ENCODE results near the gene FGF18.
A peak's percentile ranks its signal among the peaks of the same experiment; 100 is the strongest.

The FGF18 gene

GRCh38 chr5:171429543-171429910, 10.1 kb downstream of the FGF18 start:
- no peaks in the 10 kb centered on the region for H3K27me3 ChIP-seq (ENCODE audit: control insufficient read depth in 3 of 3, insufficient read depth in 3 of 3, low read depth in 1 of 3, low read length in 3 of 3)
- no peaks in the 10 kb centered on the region for H3K36me3 ChIP-seq (replicated peaks in 1 of 2; ENCODE audit: control insufficient read depth in 2 of 2, insufficient read depth in 2 of 2, low read length in 2 of 2)
- no peaks in the 10 kb centered on the region for H3K79me1 ChIP-seq (ENCODE audit: low read depth, low read length)
- H3K4me1 ChIP-seq (ENCODE audit: control insufficient read depth in 2 of 2, insufficient read depth in 1 of 2, low read depth in 1 of 2, low read length in 2 of 2), result peaks cover 8 to 15% of the 10 kb centered on the region in 2 donors
- H3K23ac ChIP-seq (ENCODE audit: low read depth, low read length, poor library complexity), result no peak overlapping the region
- DNase-seq (ENCODE audit: low spot score), result no peak
- H2BK5ac ChIP-seq (ENCODE audit: low read length), result no peak overlapping the region
- H4K8ac ChIP-seq (ENCODE audit: low read depth, low read length), result no peak overlapping the region
- no peak overlapping the region for H2BK120ac ChIP-seq (ENCODE audit: low read depth, low read length)
- H2AFZ ChIP-seq (ENCODE audit: low read length), result no peak overlapping the region
- H3K14ac ChIP-seq (ENCODE audit: low read length), result no peak overlapping the region
- no peak overlapping the region for H3K4ac ChIP-seq (ENCODE audit: low read length)
- H2BK12ac ChIP-seq (ENCODE audit: low read length), result no peak overlapping the region
- no peaks in the 10 kb centered on the region for H3K9me3 ChIP-seq (replicated peaks in 1 of 2; ENCODE audit: control insufficient read depth in 2 of 2, insufficient read depth in 1 of 2, low read depth in 1 of 2, low read length in 2 of 2)
- peak overlapping the region; percentile 70 for H2BK15ac ChIP-seq (ENCODE audit: low read length)
- H2AK5ac ChIP-seq (ENCODE audit: low read depth, low read length), result peak overlapping the region; percentile 57
- no CpG with 5 or more reads among the region's 4 CpGs for WGBS, 2 donors (ENCODE audit: extremely low coverage in 2 of 2, insufficient read length in 2 of 2, insufficient replicate concordance in 1 of 2)
- H3K4me2 ChIP-seq (ENCODE audit: insufficient read depth, low read length, poor library complexity, severe bottlenecking), result no peak overlapping the region
- no peak overlapping the region for H3K9ac ChIP-seq (ENCODE audit: low read depth, low read length, poor library complexity)
- H4K91ac ChIP-seq (ENCODE audit: low read depth, low read length, poor library complexity), result no peak overlapping the region
- peak overlapping the region; percentile 81 for H3K18ac ChIP-seq (ENCODE audit: low read length)
- H3K27ac ChIP-seq (replicated peaks; ENCODE audit: low read length), result no peak overlapping the region
- no peak overlapping the region for H3K4me3 ChIP-seq (ENCODE audit: low read length in 2 of 2)

- no peak overlapping the region for H2AK5ac ChIP-seq (ENCODE audit: low read depth, low read length)
- DNase-seq (ENCODE audit: low spot score), result no peak
- H2BK12ac ChIP-seq (ENCODE audit: low read length), result no peak overlapping the region
- H3K9ac ChIP-seq (ENCODE audit: low read depth, low read length, poor library complexity), result no peak overlapping the region
- no peak overlapping the region for H4K91ac ChIP-seq (ENCODE audit: low read depth, low read length, poor library complexity)
- H2BK15ac ChIP-seq (ENCODE audit: low read length), result no peak overlapping the region
- no peak overlapping the region for H3K4me3 ChIP-seq (ENCODE audit: low read length in 2 of 2)
- no peaks in the 10 kb centered on the region for H3K36me3 ChIP-seq (replicated peaks in 1 of 2; ENCODE audit: control insufficient read depth in 2 of 2, insufficient read depth in 2 of 2, low read length in 2 of 2)
- H2AFZ ChIP-seq (ENCODE audit: low read length), result no peak overlapping the region
- no peak overlapping the region for H4K8ac ChIP-seq (ENCODE audit: low read depth, low read length)
- no peak overlapping the region for H3K14ac ChIP-seq (ENCODE audit: low read length)
- no peak overlapping the region for H2BK5ac ChIP-seq (ENCODE audit: low read length)
- H3K4me2 ChIP-seq (ENCODE audit: insufficient read depth, low read length, poor library complexity, severe bottlenecking), result no peak overlapping the region
- no peaks in the 10 kb centered on the region for H3K27me3 ChIP-seq (ENCODE audit: control insufficient read depth in 3 of 3, insufficient read depth in 3 of 3, low read depth in 1 of 3, low read length in 3 of 3)
- peaks cover 8 to 12% of the 10 kb centered on the region in 2 donors for H3K4me1 ChIP-seq (ENCODE audit: control insufficient read depth in 2 of 2, insufficient read depth in 1 of 2, low read depth in 1 of 2, low read length in 2 of 2)
- no peak overlapping the region for H3K23ac ChIP-seq (ENCODE audit: low read depth, low read length, poor library complexity)
- no peaks in the 10 kb centered on the region for H3K79me1 ChIP-seq (ENCODE audit: low read depth, low read length)
- no peaks in the 10 kb centered on the region for H3K9me3 ChIP-seq (replicated peaks in 1 of 2; ENCODE audit: control insufficient read depth in 2 of 2, insufficient read depth in 1 of 2, low read depth in 1 of 2, low read length in 2 of 2)
- H3K4ac ChIP-seq (ENCODE audit: low read length), result no peak overlapping the region
- peak overlapping the region; percentile 39 for H3K18ac ChIP-seq (ENCODE audit: low read length)
- no peak overlapping the region for H3K27ac ChIP-seq (replicated peaks; ENCODE audit: low read length)
- no peak overlapping the region for H2BK120ac ChIP-seq (ENCODE audit: low read depth, low read length)
- WGBS, 2 donors (ENCODE audit: extremely low coverage in 2 of 2, insufficient read length in 2 of 2, insufficient replicate concordance in 1 of 2), result no CpG with 5 or more reads among the region's 7 CpGs
Observed at GRCh38 chr5:171431251-171431777, 11.9 kb downstream of the FGF18 start.

GRCh38 chr5:171432076-171432475, 12.6 kb downstream of the FGF18 start:
- Histone ChIP-seq H2AFZ (ENCODE audit: low read length) (no peak overlapping the region), H4K8ac (ENCODE audit: low read depth, low read length) (no peak overlapping the region), H2BK120ac (ENCODE audit: low read depth, low read length) (no peak overlapping the region), H3K14ac (ENCODE audit: low read length) (no peak overlapping the region), H3K9me3 (replicated peaks in 1 of 2; ENCODE audit: control insufficient read depth in 2 of 2, insufficient read depth in 1 of 2, low read depth in 1 of 2, low read length in 2 of 2) (no peaks in the 10 kb centered on the region), H3K36me3 (replicated peaks in 1 of 2; ENCODE audit: control insufficient read depth in 2 of 2, insufficient read depth in 2 of 2, low read length in 2 of 2) (no peaks in the 10 kb centered on the region), H2AK5ac (ENCODE audit: low read depth, low read length) (no peak overlapping the region), H4K91ac (ENCODE audit: low read depth, low read length, poor library complexity) (no peak overlapping the region), H3K27ac (replicated peaks; ENCODE audit: low read length) (no peak overlapping the region), H2BK12ac (ENCODE audit: low read length) (no peak overlapping the region), H3K23ac (ENCODE audit: low read depth, low read length, poor library complexity) (no peak overlapping the region), H3K27me3 (ENCODE audit: control insufficient read depth in 3 of 3, insufficient read depth in 3 of 3, low read depth in 1 of 3, low read length in 3 of 3) (no peaks in the 10 kb centered on the region), H2BK15ac (ENCODE audit: low read length) (no peak overlapping the region), H3K4ac (ENCODE audit: low read length) (no peak overlapping the region), H3K9ac (ENCODE audit: low read depth, low read length, poor library complexity) (no peak overlapping the region), H3K4me2 (ENCODE audit: insufficient read depth, low read length, poor library complexity, severe bottlenecking) (no peak overlapping the region), H3K18ac (ENCODE audit: low read length) (no peak overlapping the region), H3K79me1 (ENCODE audit: low read depth, low read length) (no peaks in the 10 kb centered on the region), H2BK5ac (ENCODE audit: low read length) (no peak overlapping the region), H3K4me3 (ENCODE audit: low read length in 2 of 2) (no peak overlapping the region), H3K4me1 (ENCODE audit: control insufficient read depth in 2 of 2, insufficient read depth in 1 of 2, low read depth in 1 of 2, low read length in 2 of 2) (peaks cover 8 to 12% of the 10 kb centered on the region in 2 donors)
- no peak for DNase-seq (ENCODE audit: low spot score)
- WGBS, 2 donors (ENCODE audit: extremely low coverage in 2 of 2, insufficient read length in 2 of 2, insufficient replicate concordance in 1 of 2), result no CpG with 5 or more reads among the region's 8 CpGs

GRCh38 chr5:171432583-171433351, 13.3 kb downstream of the FGF18 start:
- no peak overlapping the region for H4K8ac ChIP-seq (ENCODE audit: low read depth, low read length)
- no peak overlapping the region for H2BK15ac ChIP-seq (ENCODE audit: low read length)
- H2BK5ac ChIP-seq (ENCODE audit: low read length), result no peak overlapping the region
- no peak overlapping the region for H4K91ac ChIP-seq (ENCODE audit: low read depth, low read length, poor library complexity)
- H3K36me3 ChIP-seq (replicated peaks in 1 of 2; ENCODE audit: control insufficient read depth in 2 of 2, insufficient read depth in 2 of 2, low read length in 2 of 2), result no peaks in the 10 kb centered on the region
- no peak overlapping the region for H3K4me2 ChIP-seq (ENCODE audit: insufficient read depth, low read length, poor library complexity, severe bottlenecking)
- H3K14ac ChIP-seq (ENCODE audit: low read length), result no peak overlapping the region
- no peak overlapping the region for H3K18ac ChIP-seq (ENCODE audit: low read length)
- H3K27me3 ChIP-seq (ENCODE audit: control insufficient read depth in 3 of 3, insufficient read depth in 3 of 3, low read depth in 1 of 3, low read length in 3 of 3), result no peaks in the 10 kb centered on the region
- WGBS, 2 donors (ENCODE audit: extremely low coverage in 2 of 2, insufficient read length in 2 of 2, insufficient replicate concordance in 1 of 2), result no CpG with 5 or more reads among the region's 16 CpGs
- no peak overlapping the region for H3K23ac ChIP-seq (ENCODE audit: low read depth, low read length, poor library complexity)
- no peak overlapping the region for H2BK12ac ChIP-seq (ENCODE audit: low read length)
- H2AK5ac ChIP-seq (ENCODE audit: low read depth, low read length), result peak overlapping the region; percentile 51
- H3K79me1 ChIP-seq (ENCODE audit: low read depth, low read length), result no peaks in the 10 kb centered on the region
- H2AFZ ChIP-seq (ENCODE audit: low read length), result peak overlapping the region; percentile 79
- no peak overlapping the region for H3K9ac ChIP-seq (ENCODE audit: low read depth, low read length, poor library complexity)
- no peak overlapping the region for H3K27ac ChIP-seq (replicated peaks; ENCODE audit: low read length)
- no peak overlapping the region for H3K4me3 ChIP-seq (ENCODE audit: low read length in 2 of 2)
- H2BK120ac ChIP-seq (ENCODE audit: low read depth, low read length), result no peak overlapping the region
- no peaks in the 10 kb centered on the region for H3K9me3 ChIP-seq (replicated peaks in 1 of 2; ENCODE audit: control insufficient read depth in 2 of 2, insufficient read depth in 1 of 2, low read depth in 1 of 2, low read length in 2 of 2)
- peaks cover 8 to 12% of the 10 kb centered on the region in 2 donors for H3K4me1 ChIP-seq (ENCODE audit: control insufficient read depth in 2 of 2, insufficient read depth in 1 of 2, low read depth in 1 of 2, low read length in 2 of 2)
- H3K4ac ChIP-seq (ENCODE audit: low read length), result no peak overlapping the region
- DNase-seq (ENCODE audit: low spot score), result no peak
